Measurements from ENCODE around the gene VSX2. TPM values are rescaled to one million over a fixed set of nuclear protein-coding genes. Genes with fewer than 3 reads are reported as not detected.

Gene VSX2
- total RNA-seq, 1 experiment from 2014 or later, result not detected

GRCh38 chr14:74190927-74191575 lies 48.2 kb upstream of the VSX2 start:
- no peak overlapping the region for H2BK120ac ChIP-seq (ENCODE audit: low read depth, low read length, poor library complexity, severe bottlenecking)
- H3K4me1 Mint-ChIP-seq, result no peaks in the 10 kb centered on the region
- H3K9ac ChIP-seq (ENCODE audit: extremely low read depth, insufficient read length, low read length), result no peak overlapping the region
- no peak overlapping the region for H3K27ac ChIP-seq (ENCODE audit: insufficient read length, low read depth, low read length)
- H3K79me1 ChIP-seq (ENCODE audit: insufficient read depth, low read depth, low read length, poor library complexity, severe bottlenecking), result no peaks in the 10 kb centered on the region
- H2BK20ac ChIP-seq (ENCODE audit: low read depth, low read length, poor library complexity, severe bottlenecking), result no peak overlapping the region
- H3K79me2 ChIP-seq (ENCODE audit: insufficient read depth, low read length), result no peaks in the 10 kb centered on the region
- H3K56ac ChIP-seq (ENCODE audit: insufficient read length, low read depth, low read length), result no peak overlapping the region
- H3K4me3 Mint-ChIP-seq, result no peak overlapping the region
- H2BK5ac ChIP-seq (ENCODE audit: insufficient read length, low read length), result no peak overlapping the region
- no peak overlapping the region for H3K14ac ChIP-seq (ENCODE audit: insufficient read depth, low read length)
- no peaks in the 10 kb centered on the region for H3K4me1 ChIP-seq (ENCODE audit: insufficient read depth, low read length)
- no peak for TF ChIP-seq CTCF (conservative IDR thresholded peaks at IDR 0.05)
- no peak overlapping the region for H4K8ac ChIP-seq (replicated peaks; ENCODE audit: insufficient read length, low read depth, low read length)
- H3K36me3 Mint-ChIP-seq (ENCODE audit: insufficient read depth in 1 of 3, low read depth in 3 of 3), result no peaks in the 10 kb centered on the region
- no peak overlapping the region for H2AK5ac ChIP-seq (ENCODE audit: insufficient read length, low read length)
- H3T11ph ChIP-seq (ENCODE audit: low read length), result no peak overlapping the region
- H3K27ac Mint-ChIP-seq, result peak overlapping the region in 1 of 3 experiments; percentile 54; a peak in 1 of 7 replicates
- no peaks in the 10 kb centered on the region for H3K27me3 Mint-ChIP-seq (ENCODE audit: low read depth)
- H4K5ac ChIP-seq (ENCODE audit: insufficient read length, low read depth, low read length), result no peak overlapping the region
- no peak overlapping the region for H3K4ac ChIP-seq (ENCODE audit: low read depth, low read length)
- no peaks in the 10 kb centered on the region for H4K20me1 ChIP-seq (ENCODE audit: control insufficient read depth, insufficient read depth, insufficient read length)
- H3K9me3 ChIP-seq (ENCODE audit: control insufficient read depth, low read depth, low read length), result no peaks in the 10 kb centered on the region
- H2AFZ ChIP-seq (ENCODE audit: low read length), result no peak overlapping the region
- no peaks in the 10 kb centered on the region for H3K27me3 ChIP-seq (ENCODE audit: insufficient read depth, low read length)
- no peak for DNase-seq
- H3K18ac ChIP-seq (ENCODE audit: insufficient read length, low read depth, low read length), result no peak overlapping the region
- no peaks in the 10 kb centered on the region for H3K9me3 Mint-ChIP-seq
- no peak overlapping the region for H3K4me2 ChIP-seq (ENCODE audit: insufficient read depth, insufficient read length, low read length)
- no peaks in the 10 kb centered on the region for H3K23me2 ChIP-seq (ENCODE audit: insufficient read length, low read depth, low read length, poor library complexity, severe bottlenecking)
- H4K91ac ChIP-seq (ENCODE audit: insufficient read length, low read depth, low read length), result no peak overlapping the region
- WGBS (ENCODE audit: extremely low coverage, insufficient read length, low lambda C conversion rate), result no CpG with 5 or more reads among the region's 3 CpGs
- no peak overlapping the region for H2BK15ac ChIP-seq (ENCODE audit: low read depth, low read length)
- no peak overlapping the region for H2BK12ac ChIP-seq (ENCODE audit: insufficient read length, low read depth, low read length)
- H3K23ac ChIP-seq (ENCODE audit: insufficient read length, low read depth, low read length), result no peak overlapping the region

Measured in H9 (cell line).